Mucosa of stomach (tissue), 1 donor: Measurements from ENCODE around the gene SIGLECL1.

ENCODE experiments used
- H3K27me3 ChIP-seq: one replicate; pipeline ENCODE4 v1.7.0; 2013; ENCODE audit warnings: mild to moderate bottlenecking, low read length; ENCODE audit not compliant: control insufficient read depth, insufficient read depth
- H3K36me3 ChIP-seq: one replicate; pipeline ENCODE4 v1.7.0; 2013; ENCODE audit warnings: low read length; ENCODE audit not compliant: control insufficient read depth, insufficient read depth
- H3K4me1 ChIP-seq: one replicate; pipeline ENCODE4 v1.7.0; 2013; ENCODE audit warnings: mild to moderate bottlenecking, low read length; ENCODE audit not compliant: control insufficient read depth, insufficient read depth
- H3K4me3 ChIP-seq: one replicate; pipeline ENCODE4 v1.7.0; 2013; ENCODE audit warnings: low read length
- H3K9ac ChIP-seq: one replicate; pipeline ENCODE4 v1.7.0; 2013; ENCODE audit warnings: mild to moderate bottlenecking, low read length, moderate library complexity
- H3K9me3 ChIP-seq: one replicate; pipeline ENCODE4 v1.7.0; 2013; ENCODE audit warnings: mild to moderate bottlenecking, low read length, moderate library complexity; ENCODE audit not compliant: control insufficient read depth
- donor health status: Pancreatic carcinoma.

The SIGLECL1 gene

GRCh38 chr19:51289635-51290034 is 38.8 kb downstream of the SIGLECL1 start:
- Histone ChIP-seq H3K27me3 (peaks cover 7% of the 10 kb centered on the region), H3K4me1 (no peaks in the 10 kb centered on the region), H3K9ac (no peak overlapping the region)

GRCh38 chr19:51292971-51293370 is 42.1 kb downstream of the SIGLECL1 start:
- peaks cover 18% of the 10 kb centered on the region for H3K27me3 ChIP-seq
- no peak overlapping the region for H3K4me3 ChIP-seq
- H3K4me1 ChIP-seq = no peaks in the 10 kb centered on the region
- H3K9ac ChIP-seq = no peak overlapping the region
- H3K36me3 ChIP-seq = no peaks in the 10 kb centered on the region
- no peaks in the 10 kb centered on the region for H3K9me3 ChIP-seq

More at GRCh38 chr19:51289635-51290034, 38.8 kb downstream of the SIGLECL1 start:
- H3K4me3 ChIP-seq = no peak overlapping the region
- H3K9me3 ChIP-seq = no peaks in the 10 kb centered on the region
- H3K36me3 ChIP-seq = no peaks in the 10 kb centered on the region

DNA sequence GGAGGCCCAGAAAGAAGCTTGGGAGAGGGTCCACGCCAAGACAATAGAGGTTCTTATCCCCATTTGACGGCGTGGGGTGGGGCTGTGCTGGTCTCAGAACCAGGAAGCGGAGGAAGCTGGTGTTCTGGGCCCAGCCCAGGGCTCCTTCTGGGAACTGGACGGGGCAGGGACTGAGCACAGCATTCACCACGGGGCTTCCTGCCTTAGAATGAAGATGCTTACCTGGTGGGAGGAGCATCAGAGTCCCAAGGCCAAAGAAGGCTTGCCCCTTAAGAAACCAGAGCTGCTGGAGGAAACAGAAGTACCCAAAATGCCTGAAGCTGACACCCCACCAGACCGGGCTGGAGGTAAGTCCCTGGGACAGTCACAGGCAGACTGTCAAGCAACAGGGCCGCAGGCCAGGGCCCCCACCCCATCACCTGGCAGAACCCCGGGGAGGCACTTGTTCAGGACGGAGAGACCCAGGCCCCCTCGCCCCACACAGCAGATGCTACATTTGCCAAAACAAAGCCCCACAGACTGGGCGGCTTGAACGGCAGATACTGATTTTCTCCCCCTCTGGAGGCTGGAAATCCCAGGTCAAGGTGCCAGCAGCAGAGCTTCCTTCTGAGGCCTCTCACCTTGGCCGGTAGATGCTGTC is 42.8 kb downstream of the SIGLECL1 start:
- H3K4me3 ChIP-seq = no peak overlapping the region
- no peak overlapping the region for H3K9ac ChIP-seq
- H3K36me3 ChIP-seq = no peaks in the 10 kb centered on the region
- H3K4me1 ChIP-seq = no peaks in the 10 kb centered on the region
- peaks cover 18% of the 10 kb centered on the region for H3K27me3 ChIP-seq
- no peaks in the 10 kb centered on the region for H3K9me3 ChIP-seq

DNA sequence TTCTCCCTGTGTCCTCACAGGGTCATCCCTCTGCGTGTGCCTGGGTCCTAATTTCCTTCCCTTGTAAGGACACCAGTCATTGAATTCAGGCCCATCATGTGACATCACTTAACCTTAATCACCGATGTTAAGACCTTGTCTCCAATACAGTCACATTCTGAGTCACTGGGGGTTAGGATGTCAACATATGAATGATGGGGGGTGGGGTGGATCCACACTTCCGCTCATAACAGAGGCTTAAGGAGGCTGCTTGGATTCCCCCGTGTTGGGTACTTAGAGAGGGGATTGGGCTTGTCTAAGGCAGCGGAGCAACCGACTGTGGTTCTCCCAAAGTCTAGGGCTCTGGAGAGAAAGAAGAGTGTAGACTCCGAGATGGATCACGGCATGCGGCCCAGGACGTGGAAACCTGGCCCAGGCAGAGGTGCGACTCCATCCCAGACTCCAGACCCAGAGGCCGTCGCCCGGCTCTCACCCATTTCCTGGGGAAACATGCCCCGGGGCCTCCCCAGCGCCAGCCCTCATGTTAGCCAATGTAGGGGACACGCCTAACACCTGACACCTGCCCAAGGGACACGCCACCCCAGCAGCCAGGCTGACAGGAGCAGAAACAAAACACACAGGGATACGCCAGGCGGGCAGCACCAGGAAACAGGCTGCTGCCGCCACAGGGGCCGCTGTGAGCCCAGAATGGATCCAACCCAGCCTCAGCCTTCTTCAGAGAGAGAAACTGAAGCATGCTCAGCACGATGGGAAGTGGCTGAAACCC is 43.5 kb downstream of the SIGLECL1 start:
- no peaks in the 10 kb centered on the region for H3K36me3 ChIP-seq
- H3K27me3 ChIP-seq = peaks cover 18% of the 10 kb centered on the region
- no peaks in the 10 kb centered on the region for H3K4me1 ChIP-seq
- no peak overlapping the region for H3K4me3 ChIP-seq
- no peaks in the 10 kb centered on the region for H3K9me3 ChIP-seq
- H3K9ac ChIP-seq = no peak overlapping the region

- Histone ChIP-seq H3K4me1 (no peaks in the 10 kb centered on the region), H3K9ac (no peak overlapping the region), H3K27me3 (peaks cover 18% of the 10 kb centered on the region), H3K36me3 (no peaks in the 10 kb centered on the region), H3K4me3 (no peak overlapping the region), H3K9me3 (no peaks in the 10 kb centered on the region)
Observed at GRCh38 chr19:51294977-51295375, 44.1 kb downstream of the SIGLECL1 start.

DNA sequence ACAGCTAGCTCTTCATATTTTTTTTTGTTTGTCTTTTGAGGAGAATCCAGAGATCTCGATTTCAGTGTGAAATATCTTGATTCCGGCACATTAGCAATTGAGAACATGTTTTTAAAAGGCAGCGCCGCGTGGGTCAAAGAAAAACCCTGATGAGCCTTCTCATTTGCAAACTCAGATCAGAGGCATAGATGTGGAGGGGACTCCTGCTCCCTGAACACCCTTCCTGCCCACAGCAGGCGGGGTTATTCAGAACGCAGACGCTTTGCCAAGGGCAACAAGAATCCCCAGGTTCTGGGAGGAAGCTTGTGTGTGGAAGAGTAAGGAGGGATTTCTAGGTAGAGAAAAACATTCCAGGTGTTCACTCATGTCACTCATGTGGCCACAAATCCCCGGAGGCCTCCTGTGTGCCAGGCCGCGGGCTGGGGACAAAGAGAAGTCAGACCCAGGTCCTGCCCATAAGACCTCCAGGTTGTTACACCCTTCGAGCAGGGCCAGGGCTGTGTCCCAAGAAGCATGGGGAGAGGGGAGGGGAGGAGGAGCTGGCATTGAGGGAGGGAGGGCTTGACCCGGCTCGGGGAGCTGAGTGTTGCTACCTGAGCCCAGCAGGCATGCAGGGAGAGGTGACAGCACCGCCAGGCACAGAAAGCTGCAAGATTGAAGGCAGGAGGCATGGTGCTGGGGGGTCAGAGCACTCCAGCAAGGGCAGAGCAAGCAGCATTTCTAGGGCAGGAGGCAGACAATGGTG is 44.7 kb downstream of the SIGLECL1 start:
- no peaks in the 10 kb centered on the region for H3K9me3 ChIP-seq
- no peaks in the 10 kb centered on the region for H3K4me1 ChIP-seq
- H3K4me3 ChIP-seq = no peak overlapping the region
- H3K27me3 ChIP-seq = peaks cover 18% of the 10 kb centered on the region
- H3K9ac ChIP-seq = no peak overlapping the region
- H3K36me3 ChIP-seq = no peaks in the 10 kb centered on the region

DNA sequence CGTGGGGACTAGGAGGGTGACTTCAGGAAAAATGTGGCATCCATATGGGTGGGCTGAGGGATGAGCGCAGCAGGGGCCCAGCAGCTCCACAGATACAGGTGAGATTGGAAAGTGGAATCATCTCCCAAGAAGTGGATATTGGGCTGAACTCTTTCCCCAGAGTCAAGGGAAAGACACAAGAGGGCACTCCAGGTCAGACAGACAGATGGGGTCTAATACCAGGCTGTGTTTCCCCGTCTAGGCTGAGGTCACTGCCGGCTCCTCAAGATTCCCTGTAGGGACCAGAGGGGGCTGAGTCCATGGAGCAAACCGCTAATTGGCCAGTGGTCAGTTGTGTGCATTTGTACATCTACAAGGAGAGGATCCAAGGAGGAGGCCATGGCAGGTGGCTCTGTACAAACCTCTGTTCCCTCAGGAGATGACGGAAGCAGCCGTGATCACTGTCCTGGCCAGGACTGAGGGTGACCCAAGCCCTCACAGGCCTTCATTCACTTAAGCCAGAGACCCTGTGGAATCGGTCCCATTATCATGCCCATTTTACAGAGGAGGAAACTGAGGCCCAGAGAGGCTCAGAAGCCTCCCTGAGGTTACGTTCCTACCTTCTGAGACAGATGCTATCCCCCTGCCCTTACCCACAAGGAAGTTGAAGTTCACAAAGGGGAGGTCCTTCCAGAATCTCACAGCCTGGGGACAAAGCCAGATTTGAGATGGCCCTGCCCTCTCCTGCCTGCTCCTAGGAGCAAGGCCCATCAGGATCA is 45.6 kb downstream of the SIGLECL1 start:
- Histone ChIP-seq H3K4me1 (no peaks in the 10 kb centered on the region), H3K27me3 (peaks cover 18% of the 10 kb centered on the region), H3K36me3 (no peaks in the 10 kb centered on the region)

DNA sequence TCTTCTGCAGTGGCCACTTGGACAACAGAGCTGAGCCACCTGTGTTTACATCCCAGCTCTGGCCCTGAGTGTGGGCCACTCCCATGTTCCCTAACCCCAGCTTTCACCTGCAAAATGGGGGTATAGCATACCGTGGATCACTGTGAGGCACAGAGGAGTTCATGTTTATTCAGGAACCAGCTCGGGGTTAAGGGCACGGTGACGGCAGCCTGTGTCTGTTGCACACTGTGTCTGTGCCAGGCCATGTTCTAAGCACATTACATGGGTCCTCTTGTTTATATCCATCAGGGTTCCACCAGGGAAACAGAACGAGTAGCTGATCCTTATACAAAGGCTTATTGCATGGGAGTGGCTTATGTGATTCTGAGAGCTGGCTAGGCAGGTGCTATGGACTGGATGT is 46.5 kb downstream of the SIGLECL1 start:
- H3K4me1 ChIP-seq = no peaks in the 10 kb centered on the region
- no peaks in the 10 kb centered on the region for H3K9me3 ChIP-seq
- H3K9ac ChIP-seq = no peak overlapping the region
- H3K27me3 ChIP-seq = peaks cover 18% of the 10 kb centered on the region
- no peak overlapping the region for H3K4me3 ChIP-seq
- no peaks in the 10 kb centered on the region for H3K36me3 ChIP-seq

More for the DNA sequence above, 45.6 kb downstream of the SIGLECL1 start:
- no peak overlapping the region for H3K4me3 ChIP-seq
- H3K9ac ChIP-seq = no peak overlapping the region
- no peaks in the 10 kb centered on the region for H3K9me3 ChIP-seq

- no peak overlapping the region for H3K9ac ChIP-seq
- no peak overlapping the region for H3K4me3 ChIP-seq
- no peaks in the 10 kb centered on the region for H3K9me3 ChIP-seq
- H3K36me3 ChIP-seq = no peaks in the 10 kb centered on the region
- no peaks in the 10 kb centered on the region for H3K4me1 ChIP-seq
- no peaks in the 10 kb centered on the region for H3K27me3 ChIP-seq
Observed at GRCh38 chr19:51301266-51301665, 50.4 kb downstream of the SIGLECL1 start.

- no peaks in the 10 kb centered on the region for H3K36me3 ChIP-seq
- H3K4me3 ChIP-seq = no peak overlapping the region
- no peaks in the 10 kb centered on the region for H3K9me3 ChIP-seq
- H3K4me1 ChIP-seq = no peaks in the 10 kb centered on the region
- H3K27me3 ChIP-seq = no peaks in the 10 kb centered on the region
- no peak overlapping the region for H3K9ac ChIP-seq
Observed at GRCh38 chr19:51305479-51305878, 54.6 kb downstream of the SIGLECL1 start.

DNA sequence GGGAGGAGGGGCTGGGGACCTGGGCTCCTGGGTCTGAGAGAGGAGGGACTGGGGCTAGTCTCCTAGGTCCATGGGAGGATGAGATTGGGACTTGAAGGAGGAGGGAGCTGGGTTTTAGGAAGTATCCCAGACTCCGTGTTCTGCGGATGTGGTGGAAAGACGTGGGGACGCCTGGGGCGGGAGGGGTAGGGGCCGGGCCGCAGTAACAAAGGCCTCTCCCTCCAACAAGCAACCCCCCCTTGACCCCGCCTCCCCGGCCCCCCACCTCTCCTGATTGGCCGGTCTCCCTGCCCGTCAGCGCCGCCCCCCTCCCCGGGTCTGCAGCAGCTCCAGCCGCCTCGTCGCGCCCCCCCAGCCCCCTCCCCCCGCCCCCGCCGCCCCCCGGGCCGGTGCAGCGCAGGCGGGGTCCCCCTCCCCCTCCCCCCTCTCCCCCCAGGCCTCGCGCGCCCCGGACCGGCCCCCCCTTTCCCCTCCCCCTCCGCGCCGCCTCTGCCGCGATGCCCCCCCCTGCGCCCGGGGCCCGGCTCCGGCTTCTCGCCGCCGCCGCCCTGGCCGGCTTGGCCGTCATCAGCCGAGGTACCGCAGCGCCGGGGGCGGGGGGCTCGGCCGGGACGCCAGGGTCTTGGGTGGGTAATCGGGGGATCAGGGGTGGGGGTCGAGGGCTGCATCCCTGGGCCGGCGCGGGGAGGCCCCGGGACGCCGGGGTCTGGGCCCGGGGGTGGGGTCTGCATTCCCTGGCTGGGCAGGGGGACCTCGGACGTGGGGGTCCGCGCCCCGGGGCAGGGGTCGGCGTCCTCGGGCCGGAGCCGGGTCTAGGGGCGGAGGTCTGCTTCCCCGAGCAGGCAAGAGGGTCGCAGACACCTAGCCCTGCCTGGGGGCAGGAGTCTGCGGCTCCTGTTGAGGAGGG is 60.7 kb downstream of the SIGLECL1 start, which contains the start of gene IGLON5:
IGLON5 (plus strand) TSS at position 294 of the 907 bp plus-strand sequence; CDS start at position 498, 204 bp downstream.
- H3K27me3 ChIP-seq = peaks cover 5% of the 10 kb centered on the region
- no peaks in the 10 kb centered on the region for H3K9me3 ChIP-seq
- H3K9ac ChIP-seq = no peak within 1 kb of the TSS
- no peaks in the 10 kb centered on the region for H3K4me1 ChIP-seq
- H3K4me3 ChIP-seq = no peak within 1 kb of the TSS
- no peaks in the 10 kb centered on the region for H3K36me3 ChIP-seq
